Ishikawa (cell line): ENCODE measurements around the gene SPOCK2.

Experiments used
- EGR1 ChIP-seq: IDR thresholded peaks from 2 replicates; pipeline ENCODE4 v1.6.1; 2012
- USF1 ChIP-seq: IDR thresholded peaks from 2 replicates; pipeline ENCODE4 v1.6.1; 2012

- no peak for TF ChIP-seq EGR1
- no peak for TF ChIP-seq USF1
Measured at GRCh38 chr10:72122221-72122620, 33.9 kb upstream of the SPOCK2 start.
